NT2/D1 (cell line): ENCODE data around the gene C1orf226.

Experiments
- SUZ12 ChIP-seq: IDR thresholded peaks from 2 replicates; pipeline ENCODE4 v1.6.1; 2011; ENCODE audit not compliant: insufficient read length, insufficient read depth; ENCODE audit errors: extremely low read depth
- YY1 ChIP-seq: IDR thresholded peaks from 2 replicates; pipeline ENCODE4 v1.6.1; 2011; ENCODE audit not compliant: insufficient read length, insufficient read depth

- TF ChIP-seq YY1 (no peak), SUZ12 (no peak)
Observed at GRCh38 chr1:162383516-162383915, 2.0 kb downstream of the C1orf226 start.
